Islet of Langerhans (tissue), 1 donor: Measurements from ENCODE around the gene AFAP1L2.

ENCODE experiments used
- FAIRE-seq: peaks from one replicate; lab custom pipeline; 2011; peaks lifted over from hg19 to GRCh38; lab: Jason Lieb, UNC

The AFAP1L2 gene

DNA sequence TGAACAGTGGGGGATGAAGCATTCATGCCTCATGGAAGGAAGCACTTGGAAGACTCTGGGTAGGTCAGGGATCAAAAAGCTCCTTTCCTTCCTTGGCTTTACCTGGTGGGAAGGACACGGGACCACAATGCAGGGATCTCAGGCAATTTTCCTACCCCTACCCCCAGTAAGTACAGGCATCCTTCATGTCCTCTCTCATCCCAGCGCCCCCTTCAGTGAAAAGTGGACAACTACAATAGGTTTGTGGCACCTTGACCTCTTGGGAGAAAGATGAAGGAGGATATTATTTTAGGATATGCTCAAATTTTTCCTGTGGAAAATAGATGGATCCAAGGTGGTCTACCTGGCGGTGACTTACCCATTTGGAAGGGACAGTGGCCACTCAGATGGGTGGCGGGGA lies 16.5 kb downstream of the AFAP1L2 start:
- no peak for FAIRE-seq

DNA sequence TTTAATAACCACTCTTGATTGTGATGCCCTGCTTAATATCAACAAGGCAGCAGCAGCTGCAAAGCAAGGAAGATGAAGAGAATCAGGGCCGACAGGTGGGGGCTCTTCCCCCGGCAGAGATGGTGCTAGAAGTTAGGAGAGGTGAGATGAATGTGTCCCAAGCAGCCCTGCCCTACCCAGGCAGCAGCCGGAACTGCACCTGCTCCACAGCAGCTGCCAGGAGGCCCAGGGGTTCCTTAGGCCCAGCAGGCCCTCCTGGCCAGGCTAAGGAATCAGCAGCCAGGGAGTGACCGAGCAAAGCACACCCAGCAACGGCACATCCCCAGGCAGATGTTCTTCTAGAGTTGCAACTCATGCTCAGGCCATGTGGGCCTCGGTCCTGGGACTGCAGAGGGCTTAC lies 17.9 kb downstream of the AFAP1L2 start:
- no peak for FAIRE-seq

DNA sequence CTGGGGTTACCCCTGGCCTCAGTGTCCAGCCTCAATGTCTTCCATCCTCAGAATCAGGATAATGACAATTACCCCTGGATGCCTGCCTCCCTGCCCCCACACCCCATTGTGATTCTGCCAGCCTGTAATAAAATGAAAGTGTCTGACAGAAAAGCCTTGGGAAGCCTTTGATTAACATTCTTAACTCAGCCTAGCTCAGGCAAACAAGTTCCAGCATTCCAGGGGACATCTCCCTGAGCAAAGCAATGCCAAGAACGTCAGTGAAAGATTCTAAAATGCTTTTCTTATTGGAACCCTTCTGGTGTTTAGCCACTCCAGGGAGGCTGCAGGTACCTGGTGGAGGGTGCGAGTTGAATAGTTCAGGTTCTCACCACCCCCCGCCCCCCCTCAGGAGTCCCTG lies 18.7 kb downstream of the AFAP1L2 start:
- FAIRE-seq: no peak

DNA sequence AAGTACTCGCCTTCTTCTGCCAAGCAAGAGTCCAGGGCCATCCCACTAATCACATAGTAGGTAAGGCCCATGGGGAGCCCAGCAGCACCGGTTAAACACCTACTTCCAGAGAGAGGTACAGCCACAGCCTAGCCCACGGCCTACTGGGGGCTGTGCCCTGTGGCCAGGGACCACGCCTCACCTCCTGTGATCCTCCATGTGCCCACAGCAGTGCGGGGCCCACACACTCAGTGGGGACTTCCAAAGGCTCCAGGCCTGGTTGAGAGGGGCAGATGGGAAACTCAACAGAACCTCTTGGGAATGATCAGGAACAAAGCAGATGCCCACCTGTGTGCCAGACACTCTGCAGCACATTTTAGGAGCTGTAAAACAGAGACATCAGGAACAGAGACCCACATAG lies 19.7 kb downstream of the AFAP1L2 start:
- no peak for FAIRE-seq

DNA sequence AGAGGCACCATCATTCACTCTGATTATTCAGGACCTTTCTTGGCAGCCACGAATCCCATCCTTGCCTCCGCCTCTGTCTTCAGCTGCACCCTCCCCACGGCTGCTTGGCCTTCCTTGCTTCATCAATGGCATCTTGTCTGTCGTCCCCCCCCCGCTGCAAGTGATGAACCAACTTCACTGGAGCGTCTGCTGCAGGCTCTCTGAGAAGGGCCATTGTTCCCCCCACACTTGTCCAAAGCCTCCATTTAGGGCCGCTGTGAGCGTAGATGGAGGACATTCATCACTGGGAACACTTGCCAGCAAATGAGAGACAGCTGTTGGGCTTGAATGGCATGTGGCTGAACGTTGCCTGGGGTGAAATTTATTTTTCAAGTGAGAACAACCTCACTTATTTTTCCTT lies 20.1 kb downstream of the AFAP1L2 start:
- FAIRE-seq: no peak

DNA sequence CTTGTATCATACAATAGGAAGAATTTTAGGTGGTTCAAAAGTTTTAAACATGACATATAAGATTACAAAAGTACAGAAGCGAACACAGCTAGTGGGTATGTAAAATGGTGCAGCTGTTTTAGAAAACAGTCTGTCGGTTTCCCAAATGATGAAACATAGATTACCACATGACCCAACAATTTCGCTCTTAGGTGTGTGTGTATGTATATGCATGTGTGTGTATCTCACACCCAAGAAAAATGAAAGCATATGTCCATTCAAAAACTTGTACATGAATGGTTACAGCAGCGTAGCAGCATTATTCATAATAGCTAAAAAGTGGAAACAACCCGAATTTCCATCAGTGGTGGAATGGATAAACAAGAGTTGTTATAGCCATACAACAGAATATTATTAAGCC lies 23.5 kb downstream of the AFAP1L2 start:
- no peak for FAIRE-seq

DNA sequence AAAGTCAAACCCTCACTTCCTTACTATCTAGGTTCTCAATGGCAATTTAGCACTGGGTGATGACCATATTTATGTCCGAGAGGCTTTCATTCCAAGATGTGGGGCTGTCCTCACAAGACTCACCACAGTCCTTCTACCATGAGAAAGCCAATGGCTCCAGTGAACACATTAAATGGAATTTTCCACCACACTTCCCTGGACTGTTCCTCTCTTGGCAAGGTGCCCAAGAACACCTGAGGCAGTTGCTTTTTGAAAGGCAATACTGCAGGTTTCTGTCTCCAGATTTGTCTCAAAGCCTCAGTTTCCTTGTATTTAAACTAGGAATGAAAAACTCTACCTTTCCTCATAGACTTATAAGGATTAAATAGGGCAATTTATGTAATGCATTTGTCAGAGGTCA lies 24.2 kb downstream of the AFAP1L2 start:
- FAIRE-seq: no peak

DNA sequence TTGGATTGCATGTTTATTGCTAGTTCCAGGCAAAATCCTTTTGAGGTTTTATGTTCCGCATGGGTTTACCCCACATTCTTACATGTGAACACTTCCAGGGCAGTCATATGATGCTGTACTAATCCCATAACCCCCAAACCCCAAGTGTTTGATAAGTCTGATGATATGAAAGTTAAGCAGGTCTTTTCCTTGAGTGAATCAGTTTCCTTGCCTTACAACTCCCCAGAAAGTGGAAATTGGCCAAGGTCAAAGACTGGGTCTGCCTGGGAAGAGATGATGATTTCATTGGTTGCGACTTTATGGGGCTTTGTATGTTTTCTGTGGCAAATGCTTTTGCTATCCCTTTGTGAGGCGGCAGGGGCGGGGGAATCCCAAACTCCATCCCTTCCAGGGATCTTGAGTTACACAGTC lies 24.7 kb downstream of the AFAP1L2 start:
- FAIRE-seq: no peak

DNA sequence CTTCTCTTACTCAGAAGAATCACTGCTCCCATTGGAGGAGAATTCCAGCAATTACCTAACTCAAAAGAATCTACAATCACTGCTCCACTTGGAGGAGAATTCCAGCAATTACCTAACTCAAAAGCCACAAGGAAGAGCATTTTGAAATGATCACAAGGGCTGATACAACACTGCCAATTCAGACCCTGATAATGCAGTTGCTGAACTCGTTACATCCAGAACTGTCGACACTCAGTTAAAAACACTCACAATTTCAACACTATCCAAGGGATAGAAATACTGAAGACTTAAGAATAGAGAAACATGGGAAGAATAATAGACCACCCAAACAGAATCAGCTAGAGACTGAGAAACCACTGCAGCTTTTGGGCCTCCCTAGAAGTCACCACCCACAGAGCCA lies 27.8 kb downstream of the AFAP1L2 start:
- FAIRE-seq: no peak

DNA sequence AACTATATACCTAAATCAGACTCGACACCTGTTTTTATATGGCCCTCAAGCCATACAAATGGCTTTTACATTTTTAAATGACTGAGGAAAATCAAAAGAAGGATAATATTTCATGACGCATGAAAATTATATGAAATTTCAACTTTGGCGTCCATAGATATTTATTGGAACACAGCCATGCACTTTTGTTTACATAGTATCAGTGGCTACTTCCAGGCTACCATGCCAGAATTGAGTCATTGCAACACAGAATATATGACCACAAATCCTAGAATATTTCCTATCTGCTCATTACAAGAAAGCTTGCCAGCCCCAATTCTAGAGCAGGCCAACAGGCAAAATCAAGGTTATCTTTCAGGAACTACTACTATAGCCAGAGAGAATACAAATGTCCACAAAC lies 29.3 kb downstream of the AFAP1L2 start:
- no peak for FAIRE-seq

DNA sequence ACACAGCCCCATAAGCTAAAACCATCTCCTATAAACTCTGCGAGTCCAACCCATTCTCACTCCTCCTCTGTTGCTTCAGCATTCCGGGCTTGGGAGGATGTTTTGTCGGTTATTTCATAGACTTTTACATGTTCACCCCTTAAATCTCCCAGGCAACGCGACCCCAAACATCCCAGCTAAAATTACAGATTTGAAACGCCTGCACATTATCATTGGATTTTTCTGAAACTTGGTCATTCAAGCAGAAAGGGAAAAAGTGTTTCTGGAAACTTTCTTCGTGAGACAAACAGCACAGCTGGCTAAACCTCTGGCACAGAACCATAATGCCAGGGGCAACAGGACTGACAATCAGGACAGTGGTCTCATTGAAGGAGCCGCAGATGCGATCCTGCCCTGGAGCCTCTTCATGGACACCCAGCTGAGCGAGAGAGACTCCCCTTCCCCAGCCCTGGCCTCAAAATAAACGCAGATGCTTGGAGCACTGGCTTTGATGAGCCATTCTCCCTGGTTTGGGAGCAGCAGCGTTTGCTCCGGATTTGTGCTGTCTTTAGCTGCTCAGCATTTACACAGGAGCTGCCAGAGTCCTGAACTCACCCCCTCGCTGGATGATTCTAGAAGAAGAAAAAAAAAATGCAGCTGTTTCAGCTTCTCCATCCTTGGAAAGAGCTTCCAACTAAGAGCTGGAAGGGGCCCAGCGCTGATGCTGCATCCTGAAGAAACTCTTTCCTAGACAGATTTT lies 30.1 kb downstream of the AFAP1L2 start:
- FAIRE-seq: no peak

DNA sequence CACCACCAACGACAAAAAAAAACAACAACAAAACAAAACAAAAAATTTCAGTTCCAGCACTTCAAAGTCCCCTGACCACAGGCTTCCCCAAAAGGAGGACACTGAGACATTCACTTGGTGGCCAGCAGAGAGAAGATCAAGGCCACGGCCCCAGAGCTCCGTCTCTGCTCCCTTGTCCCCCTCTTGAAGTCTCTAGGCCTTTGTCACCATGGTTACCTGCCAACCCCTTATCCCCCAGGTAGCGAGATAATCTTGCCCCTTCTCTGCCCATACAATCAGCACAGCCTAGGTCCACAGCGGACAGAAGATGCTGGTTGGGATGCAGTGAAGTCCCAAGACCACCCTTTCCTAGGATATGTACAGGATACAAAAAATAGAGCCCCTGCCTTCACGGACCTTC lies 30.7 kb downstream of the AFAP1L2 start:
- FAIRE-seq: no peak

DNA sequence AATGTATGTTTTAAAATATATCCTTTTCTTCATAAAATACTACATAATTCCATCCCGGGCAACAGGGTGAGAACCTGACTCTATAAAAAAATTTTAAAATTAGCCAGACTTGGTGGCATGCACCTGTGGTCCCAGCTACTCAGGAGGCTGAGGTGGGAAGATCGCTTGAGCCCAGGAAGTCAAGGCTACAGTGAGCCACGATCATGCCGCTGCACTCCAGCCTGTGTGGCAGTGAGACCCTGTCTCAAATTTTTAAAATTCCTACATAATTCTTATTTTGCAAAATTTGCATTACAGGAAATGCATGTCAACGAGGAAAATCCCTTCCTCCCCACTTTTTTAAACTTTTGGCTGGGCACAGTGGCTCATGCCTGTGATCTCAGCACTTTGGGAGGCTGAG lies 31.3 kb downstream of the AFAP1L2 start:
- no peak for FAIRE-seq

DNA sequence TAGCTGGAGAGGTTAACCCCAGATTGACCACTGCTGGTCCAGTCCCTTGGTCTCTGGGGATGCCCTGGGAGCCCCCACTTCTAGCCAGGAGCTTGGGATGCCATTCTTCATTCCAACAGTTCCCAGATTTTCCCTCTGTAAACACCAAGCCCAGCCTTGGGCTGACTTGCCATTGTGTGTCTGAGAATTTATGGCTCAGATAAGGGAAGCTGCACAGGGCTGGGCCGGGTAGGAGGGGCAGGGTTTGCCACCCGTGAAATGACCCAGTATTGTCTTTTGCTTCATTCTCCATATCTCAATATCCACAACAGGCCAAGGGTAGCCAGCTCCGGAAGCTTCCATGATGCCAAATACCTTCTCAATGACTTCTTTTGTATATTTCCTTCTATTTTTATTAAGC lies 32.1 kb downstream of the AFAP1L2 start:
- no peak for FAIRE-seq

DNA sequence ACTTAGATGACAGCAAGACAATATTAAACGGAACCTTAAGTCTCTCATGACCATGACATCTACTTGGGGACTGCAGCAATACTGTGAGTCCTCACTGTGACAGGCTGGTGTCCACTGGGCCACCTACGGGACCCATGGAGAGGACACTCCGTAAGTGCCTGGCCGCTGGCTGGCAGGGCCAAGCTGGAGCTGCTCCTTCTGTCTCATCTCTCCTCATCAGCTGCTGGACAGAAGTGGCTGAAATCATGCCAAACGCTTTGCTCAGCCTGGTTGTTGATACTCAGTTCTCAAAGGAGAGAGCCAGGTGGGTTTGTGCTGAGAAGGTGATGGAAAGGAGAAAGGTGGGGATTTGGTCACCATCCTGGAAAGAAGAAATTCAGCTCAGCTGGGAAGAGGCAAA lies 33.3 kb downstream of the AFAP1L2 start:
- no peak for FAIRE-seq

DNA sequence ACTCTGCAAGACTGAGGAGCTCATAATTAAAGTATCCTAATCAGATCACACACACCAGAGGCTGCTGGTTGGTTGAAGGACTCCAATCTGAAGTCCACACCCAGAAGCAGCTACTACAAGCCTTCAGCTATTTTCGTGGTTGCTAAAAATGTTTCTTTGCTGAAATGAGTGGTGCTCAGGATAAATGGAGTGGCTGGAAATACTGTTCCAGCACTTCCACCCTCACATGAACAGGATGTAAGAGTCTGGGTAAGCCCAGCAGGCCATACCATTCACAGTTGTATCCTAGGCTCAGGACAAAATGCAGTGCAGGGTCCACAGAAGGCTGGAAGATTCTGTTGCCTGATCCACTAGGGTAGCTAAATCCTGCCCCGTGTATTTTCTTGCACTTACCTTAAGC lies 34.1 kb downstream of the AFAP1L2 start:
- no peak for FAIRE-seq

DNA sequence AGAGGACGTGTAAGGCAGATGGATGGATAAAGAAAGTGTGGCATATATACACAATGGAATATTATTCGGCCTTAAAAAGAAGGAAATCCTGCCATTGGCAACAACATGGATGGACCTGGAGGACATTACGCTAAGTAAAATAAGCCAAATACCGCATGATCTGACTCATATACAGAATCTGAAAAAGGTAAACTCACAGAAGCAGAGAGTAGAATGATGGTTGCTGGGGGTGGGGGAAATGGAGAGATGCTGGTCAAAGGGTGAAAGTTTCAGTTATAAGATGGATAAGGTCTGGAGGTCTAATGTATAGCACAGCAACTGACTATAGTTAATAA lies 36.3 kb downstream of the AFAP1L2 start:
- FAIRE-seq: no peak

DNA sequence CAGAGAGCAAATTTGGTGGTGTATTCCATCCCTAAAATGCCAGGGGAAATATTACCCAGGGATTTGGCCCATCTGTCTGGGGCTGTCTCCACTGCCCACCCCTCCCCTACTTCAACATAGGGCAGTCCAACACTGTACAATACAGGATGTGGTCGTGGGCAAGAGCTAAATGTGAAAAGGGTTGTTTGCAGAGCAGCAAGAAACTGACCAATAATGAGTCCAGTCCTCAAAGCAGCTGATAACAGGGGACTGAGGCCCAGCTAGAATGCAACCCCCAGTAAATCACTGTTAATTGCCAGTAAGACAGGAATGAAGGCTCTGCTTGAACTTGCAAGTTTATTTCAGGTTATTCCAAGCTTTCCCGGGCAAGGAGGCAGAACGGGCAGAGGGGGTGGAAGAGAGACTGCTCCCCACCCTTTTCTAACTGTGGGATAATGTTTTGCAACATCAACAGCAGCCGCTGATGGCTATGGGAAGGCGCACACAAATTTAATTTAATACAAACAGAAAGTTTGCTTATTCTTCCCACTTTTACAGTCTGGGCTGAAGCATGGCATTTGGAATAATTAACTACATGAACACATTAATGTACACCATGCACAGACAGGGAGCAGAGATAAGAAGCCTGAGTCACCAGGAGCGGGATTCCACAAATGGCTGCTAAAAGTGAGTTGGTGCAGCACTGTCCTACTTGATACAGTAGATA lies 36.8 kb downstream of the AFAP1L2 start:
- FAIRE-seq: no peak

DNA sequence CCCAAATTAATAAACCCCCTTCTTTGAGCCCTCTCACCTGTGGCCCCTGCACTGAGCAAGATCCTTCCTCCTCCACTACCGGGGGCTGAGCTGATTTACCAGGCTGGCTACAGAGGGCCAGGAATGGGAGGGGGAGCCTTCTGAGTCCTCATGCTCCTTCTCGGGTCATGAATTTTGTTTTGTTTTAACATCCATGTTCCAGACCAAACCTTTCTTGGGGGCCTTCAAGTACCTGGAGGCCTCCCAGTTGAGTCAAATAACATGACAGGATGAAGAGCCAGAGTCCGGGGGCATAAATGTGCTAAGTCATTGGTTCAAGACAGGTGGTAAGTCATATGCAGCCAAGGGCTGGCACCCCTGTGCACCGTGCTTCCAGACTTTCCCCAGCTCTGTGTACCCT lies 39.6 kb downstream of the AFAP1L2 start:
- FAIRE-seq: no peak

DNA sequence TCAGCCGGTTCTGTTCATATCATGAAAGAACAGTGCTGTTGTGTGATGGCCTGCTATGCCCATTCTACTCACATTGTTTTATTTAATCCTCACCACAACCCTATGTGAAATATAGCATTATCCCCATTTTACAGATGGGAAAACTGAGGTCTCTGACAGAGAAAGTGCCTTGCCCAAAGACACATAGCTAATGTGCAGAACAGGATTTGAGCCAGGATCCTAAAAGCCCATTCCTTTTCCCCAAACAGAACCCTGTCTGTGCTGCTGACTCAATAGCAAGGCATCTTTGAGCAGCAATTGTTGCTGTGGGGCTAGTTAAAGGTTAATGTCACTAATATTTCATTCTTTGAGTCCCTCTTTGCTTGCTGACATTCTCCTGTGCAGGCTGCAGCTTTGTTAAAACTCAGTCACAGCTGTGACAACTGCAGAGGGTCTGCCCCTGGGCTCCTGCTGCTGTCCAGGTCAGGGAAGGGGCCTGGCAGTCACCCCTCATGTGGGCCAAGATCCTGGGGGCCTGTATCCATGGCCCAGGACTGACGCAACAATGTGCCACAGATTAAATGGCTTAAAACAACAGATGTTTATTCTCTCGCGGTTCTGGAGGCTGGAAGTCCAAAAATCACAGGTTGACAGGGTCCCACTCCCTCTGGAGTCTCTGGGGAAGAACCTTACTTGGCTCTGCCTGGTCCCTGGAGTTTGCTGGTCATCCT lies 40.4 kb downstream of the AFAP1L2 start:
- no peak for FAIRE-seq

DNA sequence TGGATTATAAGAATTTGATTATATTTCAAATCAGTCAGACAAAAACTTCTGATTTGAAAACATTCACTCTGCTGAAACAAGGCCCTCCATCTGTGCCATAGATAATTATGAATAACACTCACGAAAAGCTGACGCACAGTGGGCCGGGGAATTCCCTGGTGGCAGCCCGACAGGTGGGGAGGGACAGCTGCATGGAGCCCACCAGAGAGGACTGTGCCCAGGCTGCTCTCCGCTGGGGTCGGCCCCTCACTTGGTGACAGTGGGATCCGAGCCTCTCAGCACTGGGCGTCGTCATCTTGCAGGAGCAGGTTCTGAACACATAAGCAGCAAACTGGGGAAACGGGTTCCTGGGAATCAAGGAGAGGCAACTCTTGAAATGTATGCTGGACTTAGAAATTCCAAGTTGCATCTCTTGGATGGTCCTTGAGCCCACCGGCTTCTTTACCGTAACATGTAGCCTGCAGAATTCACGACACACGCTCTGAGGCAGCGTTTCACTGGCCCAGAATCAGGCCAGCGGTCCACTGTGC lies 41.4 kb downstream of the AFAP1L2 start:
- no peak for FAIRE-seq

DNA sequence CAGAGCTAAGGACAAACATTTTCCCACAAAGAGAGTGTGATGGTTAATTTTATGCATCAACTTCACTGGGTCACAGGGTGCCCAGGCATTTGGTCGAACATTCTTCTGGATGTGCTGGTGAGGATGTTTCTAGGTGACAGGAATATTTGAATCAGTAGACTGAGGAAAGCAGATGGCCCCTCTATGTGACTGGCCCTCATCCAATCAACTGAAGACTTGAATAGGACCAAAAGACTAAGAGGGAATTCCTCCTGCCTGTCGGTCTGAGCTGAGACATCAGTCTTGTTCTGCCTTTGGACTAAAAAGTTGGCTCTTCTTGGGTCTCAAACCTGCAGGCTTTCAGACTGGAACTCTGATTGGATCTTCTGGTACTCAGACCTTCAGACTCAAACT lies 44.4 kb downstream of the AFAP1L2 start:
- no peak for FAIRE-seq
